Upper lobe of right lung (tissue), 1 donor: ENCODE measurements around the gene CYBB. TPM values are rescaled to one million over a fixed set of nuclear protein-coding genes. Genes with fewer than 3 reads are reported as not detected.
"Not testable (repeated sequence)": the region's sequence is repeated elsewhere in the genome, so short reads cannot be mapped to it uniquely, and the experiment has no call there.

ENCODE experiments used
- ATAC-seq: fragments of 200-7000 bp; cut with Tn5 transposase; one replicate; pipeline ENCODE4 v1.9.1; 2020; ENCODE audit warnings: mild to moderate bottlenecking, moderate library complexity
- DNase-seq: peaks from one replicate; pipeline ENCODE4 v3.0.0-alpha.2; 2020
- H3K27ac ChIP-seq: fragments of 200-600 bp; one replicate; pipeline ENCODE4 v1.8.0; 2022
- H3K27me3 ChIP-seq: fragments of 200-600 bp; one replicate; pipeline ENCODE4 v1.8.0; 2022; ENCODE audit warnings: mild to moderate bottlenecking
- H3K36me3 ChIP-seq: fragments of 200-600 bp; one replicate; pipeline ENCODE4 v1.8.0; 2022
- H3K4me1 ChIP-seq: fragments of 200-600 bp; one replicate; pipeline ENCODE4 v1.8.0; 2022
- H3K4me3 ChIP-seq: fragments of 200-600 bp; one replicate; pipeline ENCODE4 v1.8.0; 2022; ENCODE audit warnings: mild to moderate bottlenecking
- H3K9me3 ChIP-seq: fragments of 200-600 bp; one replicate; pipeline ENCODE4 v1.8.0; 2022
- CTCF ChIP-seq: fragments of 200-600 bp; IDR thresholded peaks from one replicate; pipeline ENCODE4 v1.8.0; 2022; ENCODE audit warnings: antibody characterized with exemption
- intact Hi-C: fragments of 100-400 bp; cut with DNase I; formaldehyde crosslinking; loops from one replicate; pipeline ENCODE4 v1.11.0; 2022
- total RNA-seq: library from RNA; stranded (reverse); fragmentation: NEBNext Ultra II Directional; extraction: Animal tissue kit (Norgen Biotek cat#: 25700); gene quantifications from one replicate; pipeline ENCODE4 v1.2.1, GENCODE V29; 2021
- donor health status: DM: no; HTN: yes; CAD: no; lungs with severe emphysema.

CYBB gene
- total RNA-seq, 1 donor from 2014 or later: 225 TPM

- ATAC-seq (no peak), DNase-seq (no peak)
- Histone ChIP-seq H3K36me3 (no peaks in the 10 kb centered on the region), H3K4me1 (no peaks in the 10 kb centered on the region), H3K27ac (no peak overlapping the region), H3K27me3 (no peaks in the 10 kb centered on the region), H3K4me3 (no peak overlapping the region), H3K9me3 (no peaks in the 10 kb centered on the region)
- TF ChIP-seq CTCF: no peak
- intact Hi-C loops: no loop called here
These were observed 20.5 kb upstream of the CYBB start for GRCh38 chrX:37759351-37759750.

DNA sequence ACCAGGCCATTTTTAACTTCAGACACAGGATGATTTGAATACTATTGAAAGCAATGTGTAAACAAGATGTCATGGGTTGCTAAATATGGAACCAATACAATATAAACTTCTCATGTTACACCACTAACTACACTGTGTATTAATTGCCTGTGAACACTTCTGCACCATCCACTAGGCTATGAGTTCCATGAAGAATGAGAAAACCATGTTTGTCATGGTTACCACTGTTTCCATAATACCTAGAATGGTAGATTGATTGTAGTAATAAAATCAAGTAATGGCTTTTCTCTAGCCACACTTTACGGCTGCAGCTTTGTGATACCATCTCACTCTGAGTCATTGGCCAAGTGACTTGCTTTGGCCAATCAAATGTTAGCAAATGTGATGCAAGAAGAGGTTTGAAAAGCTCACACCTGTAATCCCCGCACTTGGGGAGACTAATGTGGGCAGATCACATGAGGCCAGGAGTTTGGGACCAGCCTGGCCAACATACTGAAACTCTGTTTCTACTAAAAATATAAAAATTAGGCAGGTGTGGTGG, 19.9 kb upstream of the CYBB start:
- DNase-seq (no peak), ATAC-seq (no peak)
- Histone ChIP-seq H3K36me3 (no peaks in the 10 kb centered on the region), H3K27ac (no peak overlapping the region), H3K27me3 (no peaks in the 10 kb centered on the region), H3K4me1 (no peaks in the 10 kb centered on the region), H3K4me3 (no peak overlapping the region), H3K9me3 (no peaks in the 10 kb centered on the region)
- intact Hi-C loops: no loop called here
- TF ChIP-seq CTCF: no peak

- no peak for ATAC-seq
These were observed 16.5 kb upstream of the CYBB start for GRCh38 chrX:37763400-37763799.

DNA sequence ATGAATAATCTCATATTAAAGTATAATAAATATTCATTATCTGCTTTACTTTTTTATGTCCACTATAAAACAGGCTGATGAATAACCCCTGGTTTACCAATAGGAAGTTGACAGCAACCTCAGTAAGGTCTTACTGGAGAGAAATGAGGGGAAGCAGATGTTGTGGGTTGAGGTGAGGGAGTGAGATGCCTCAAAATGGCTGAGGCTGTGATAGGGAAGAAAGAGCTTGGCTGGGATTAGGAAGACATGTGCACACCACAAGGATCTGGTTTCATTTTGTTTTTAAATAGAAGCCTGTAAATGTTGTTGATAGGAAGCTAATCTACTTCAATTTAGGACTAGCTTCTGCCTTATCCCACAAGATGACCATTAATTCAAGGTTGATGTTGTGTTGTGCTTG, 14.4 kb upstream of the CYBB start:
- intact Hi-C loops: no loop called here
- no peaks in the 10 kb centered on the region for H3K36me3 ChIP-seq
- no peak for ATAC-seq

More at GRCh38 chrX:37763400-37763799, 16.5 kb upstream of the CYBB start:
- Histone ChIP-seq H3K4me1 (no peaks in the 10 kb centered on the region), H3K27ac (no peak overlapping the region), H3K27me3 (no peaks in the 10 kb centered on the region), H3K4me3 (no peak overlapping the region), H3K36me3 (no peaks in the 10 kb centered on the region), H3K9me3 (no peaks in the 10 kb centered on the region)
- no peak for DNase-seq
- no peak for TF ChIP-seq CTCF
- intact Hi-C loops: no loop called here

GRCh38 chrX:37767430-37767829, 12.4 kb upstream of the CYBB start:
- intact Hi-C loops: no loop called here
- Histone ChIP-seq H3K4me3 (no peak overlapping the region), H3K9me3 (no peaks in the 10 kb centered on the region), H3K36me3 (no peaks in the 10 kb centered on the region), H3K27ac (no peak overlapping the region), H3K27me3 (no peaks in the 10 kb centered on the region), H3K4me1 (no peaks in the 10 kb centered on the region)
- ATAC-seq: no peak
- no peak for TF ChIP-seq CTCF
- DNase-seq: no peak

More for the DNA sequence above, 14.4 kb upstream of the CYBB start:
- Histone ChIP-seq H3K27ac (no peak overlapping the region), H3K4me1 (no peaks in the 10 kb centered on the region), H3K4me3 (no peak overlapping the region), H3K27me3 (no peaks in the 10 kb centered on the region), H3K9me3 (no peaks in the 10 kb centered on the region)
- no peak for TF ChIP-seq CTCF
- DNase-seq: no peak

GRCh38 chrX:37768866-37769265, 11.0 kb upstream of the CYBB start:
- intact Hi-C loops, H3K9me3 ChIP-seq, ATAC-seq, DNase-seq, H3K36me3 ChIP-seq, H3K4me3 ChIP-seq, H3K27ac ChIP-seq, H3K4me1 ChIP-seq, H3K27me3 ChIP-seq: not testable (repeated sequence)
